Sigmoid colon (tissue), 7 donors: ENCODE data around the gene ANO3. TPM values are rescaled to one million over a fixed set of nuclear protein-coding genes. Genes with fewer than 3 reads are reported as not detected.

Experiments used
- DNase-seq: peaks from one replicate; pipeline ENCODE4 v3.0.0-alpha.2; 2019
- H3K27ac ChIP-seq, 4 donors: fragments of 200-600 bp; sonication (generic); one replicate each; pipeline ENCODE4 v1.5.1; 2016 to 2019; ENCODE audit warnings: mild to moderate bottlenecking in 1 of 4
- H3K27me3 ChIP-seq, 3 donors: fragments of 200-600 bp; sonication (generic); one replicate each; pipeline ENCODE4 v1.5.1; 2019; ENCODE audit warnings: mild to moderate bottlenecking in 1 of 3
- H3K36me3 ChIP-seq, 4 donors: fragments of 200-600 bp; sonication (generic); one replicate each; pipeline ENCODE4 v1.5.1; 2016 to 2019
- H3K4me1 ChIP-seq, 4 donors: fragments of 200-600 bp; sonication (generic); one replicate each; pipeline ENCODE4 v1.5.1; 2017 to 2019
- H3K4me3 ChIP-seq, 4 donors: fragments of 200-600 bp; sonication (generic); one replicate each; pipeline ENCODE4 v1.5.1; 2017 to 2019; ENCODE audit warnings: mild to moderate bottlenecking in 2 of 4, moderate library complexity in 1 of 4
- H3K9me3 ChIP-seq, 4 donors: fragments of 200-600 bp in 3 of 4; sonication (generic) in 3 of 4; one replicate each; pipeline versions ENCODE4 v1.5.1 to v1.6.1; 2013 to 2019
- EP300 ChIP-seq, 4 donors: sonication (generic); formaldehyde crosslinking; IDR thresholded peaks; one replicate each; pipeline ENCODE4 v1.6.1; 2017; ENCODE audit warnings: antibody characterized with exemption in 4 of 4
- POLR2A ChIP-seq, 2 donors: fragments of 450-650 bp; IDR thresholded peaks; one replicate each; pipeline ENCODE4 v1.6.1; 2016; ENCODE audit warnings: antibody characterized with exemption in 2 of 2, mild to moderate bottlenecking in 2 of 2, moderate library complexity in 2 of 2
- POLR2AphosphoS5 ChIP-seq, 4 donors: sonication (generic); formaldehyde crosslinking; IDR thresholded peaks; one replicate each; pipeline ENCODE4 v1.6.1; 2017; ENCODE audit warnings: antibody characterized with exemption in 4 of 4
- WGBS, 2 donors: extraction: QIAGEN DNeasy Blood & Tissue Kit; methylation state at CpG; one replicate each; pipeline ENCODE4 v1.1.7; 2013; 5-methylcytosine and 5-hydroxymethylcytosine counted together
- intact Hi-C: fragments of 100-400 bp; cut with DNase I; formaldehyde crosslinking; loops from one replicate; pipeline ENCODE4 v1.15.1; 2023
- polyA plus RNA-seq, 3 donors: library from polyadenylated mRNA; stranded (reverse); fragments of 200-250 nt; gene quantifications; one replicate each; pipeline ENCODE4 v1.2.3, GENCODE V29; 2013
- total RNA-seq, 4 donors: library from RNA; depleted of rRNA; stranded (reverse); fragments of >200 nt; gene quantifications; one replicate each; pipeline ENCODE4 v1.1.0, GENCODE V29; 2016
- TF ChIP-seq, protein P1 (sequence below), 4 experiments: fragments of 450-650 bp in 3 of 4; fragments of 200-600 bp in 1 of 4; IDR thresholded peaks; one replicate each; pipeline ENCODE4 v1.5.1; 2016 to 2019; ENCODE audit warnings: antibody characterized with exemption in 4 of 4, mild to moderate bottlenecking in 3 of 4, moderate library complexity in 2 of 4
- donor health status: healthy with polysubstance abuse.
- donor health status: Bipolar disorder and iron deficiency.
- donor health status: healthy.

ANO3 gene
- total and polyA plus RNA-seq, 7 donors = 0.04 to 0.71 (median 0.33) TPM; not detected in 2

- intact Hi-C loops = no loop called here
- no peak for DNase-seq
- Histone ChIP-seq H3K9me3 (peaks cover 0 to 4% (median 0%) of the 10 kb centered on the region in 4 donors), H3K36me3 (no peaks in the 10 kb centered on the region), H3K4me1 (no peaks in the 10 kb centered on the region), H3K4me3 (no peak overlapping the region), H3K27me3 (no peaks in the 10 kb centered on the region), H3K27ac (no peak overlapping the region)
- 88 to 92% methylated on average over 1 of the region's 1 CpG for WGBS, 2 donors
- TF ChIP-seq POLR2AphosphoS5 (IDR thresholded peaks at IDR 0.05) = no peak
- TF ChIP-seq, protein P1, sequence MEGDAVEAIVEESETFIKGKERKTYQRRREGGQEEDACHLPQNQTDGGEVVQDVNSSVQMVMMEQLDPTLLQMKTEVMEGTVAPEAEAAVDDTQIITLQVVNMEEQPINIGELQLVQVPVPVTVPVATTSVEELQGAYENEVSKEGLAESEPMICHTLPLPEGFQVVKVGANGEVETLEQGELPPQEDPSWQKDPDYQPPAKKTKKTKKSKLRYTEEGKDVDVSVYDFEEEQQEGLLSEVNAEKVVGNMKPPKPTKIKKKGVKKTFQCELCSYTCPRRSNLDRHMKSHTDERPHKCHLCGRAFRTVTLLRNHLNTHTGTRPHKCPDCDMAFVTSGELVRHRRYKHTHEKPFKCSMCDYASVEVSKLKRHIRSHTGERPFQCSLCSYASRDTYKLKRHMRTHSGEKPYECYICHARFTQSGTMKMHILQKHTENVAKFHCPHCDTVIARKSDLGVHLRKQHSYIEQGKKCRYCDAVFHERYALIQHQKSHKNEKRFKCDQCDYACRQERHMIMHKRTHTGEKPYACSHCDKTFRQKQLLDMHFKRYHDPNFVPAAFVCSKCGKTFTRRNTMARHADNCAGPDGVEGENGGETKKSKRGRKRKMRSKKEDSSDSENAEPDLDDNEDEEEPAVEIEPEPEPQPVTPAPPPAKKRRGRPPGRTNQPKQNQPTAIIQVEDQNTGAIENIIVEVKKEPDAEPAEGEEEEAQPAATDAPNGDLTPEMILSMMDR (IDR thresholded peaks at IDR 0.05) = no peak
- no peak for TF ChIP-seq POLR2A (IDR thresholded peaks at IDR 0.05)
- TF ChIP-seq EP300 (IDR thresholded peaks at IDR 0.05) = no peak
Observed at GRCh38 chr11:26365284-26365683, 33.4 kb downstream of the ANO3 start.

DNA sequence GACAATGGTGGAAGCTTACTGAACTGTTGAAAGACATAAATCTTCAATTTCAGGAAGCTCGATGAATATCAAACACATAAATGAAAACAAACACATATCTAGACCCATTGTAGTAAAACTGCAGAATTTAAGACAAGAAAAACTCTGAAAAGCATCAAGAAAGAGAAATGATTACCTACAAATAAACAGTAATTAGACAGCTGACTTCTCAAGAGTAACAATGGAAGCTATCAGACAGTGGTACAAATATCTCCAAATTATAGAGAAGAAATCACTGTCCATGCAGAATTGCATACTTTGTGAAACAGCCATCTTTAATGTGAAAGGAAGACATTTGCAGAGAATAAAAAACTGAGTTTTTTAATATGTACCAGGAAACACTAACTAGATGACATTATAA is 45.7 kb downstream of the ANO3 start:
- WGBS, 2 donors = 94 to 95% methylated on average over 1 of the region's 1 CpG
- Histone ChIP-seq H3K9me3 (peaks cover 0 to 10% (median 0%) of the 10 kb centered on the region in 4 donors), H3K4me3 (no peak overlapping the region), H3K4me1 (no peaks in the 10 kb centered on the region), H3K27me3 (no peaks in the 10 kb centered on the region), H3K36me3 (no peaks in the 10 kb centered on the region), H3K27ac (no peak overlapping the region)
- no peak for DNase-seq
- intact Hi-C loops = no loop called here
- TF ChIP-seq POLR2A (IDR thresholded peaks at IDR 0.05) (no peak), EP300 (IDR thresholded peaks at IDR 0.05) (no peak), POLR2AphosphoS5 (IDR thresholded peaks at IDR 0.05) (no peak)
- TF ChIP-seq, protein P1 (IDR thresholded peaks at IDR 0.05) = no peak

GRCh38 chr11:26399336-26399735 is 67.4 kb downstream of the ANO3 start:
- intact Hi-C loops = no loop called here
- no peaks in the 10 kb centered on the region for H3K27me3 ChIP-seq
- H3K9me3 ChIP-seq = no peaks in the 10 kb centered on the region
- TF ChIP-seq POLR2AphosphoS5 (IDR thresholded peaks at IDR 0.05) = no peak
- TF ChIP-seq POLR2A (IDR thresholded peaks at IDR 0.05) = no peak
- TF ChIP-seq, protein P1 (IDR thresholded peaks at IDR 0.05) = no peak
- TF ChIP-seq EP300 (IDR thresholded peaks at IDR 0.05) = no peak
- no peak overlapping the region for H3K27ac ChIP-seq
- H3K4me3 ChIP-seq = no peak overlapping the region
- DNase-seq = no peak
- H3K4me1 ChIP-seq = no peaks in the 10 kb centered on the region
- H3K36me3 ChIP-seq = no peaks in the 10 kb centered on the region
- 32 to 61% methylated on average over 1 of the region's 1 CpG for WGBS, 2 donors

- WGBS, 2 donors = 74 to 79% methylated on average over 5 of the region's 5 CpGs
- no peak for DNase-seq
Observed at GRCh38 chr11:26410706-26411366, 78.9 kb downstream of the ANO3 start.

More at GRCh38 chr11:26410706-26411366, 78.9 kb downstream of the ANO3 start:
- Histone ChIP-seq H3K4me3 (no peak overlapping the region), H3K27me3 (no peaks in the 10 kb centered on the region), H3K4me1 (no peaks in the 10 kb centered on the region), H3K27ac (no peak overlapping the region), H3K9me3 (no peaks in the 10 kb centered on the region), H3K36me3 (no peaks in the 10 kb centered on the region)
- TF ChIP-seq, protein P1 (IDR thresholded peaks at IDR 0.05) = no peak
- TF ChIP-seq POLR2AphosphoS5 (IDR thresholded peaks at IDR 0.05) (no peak), EP300 (IDR thresholded peaks at IDR 0.05) (no peak), POLR2A (IDR thresholded peaks at IDR 0.05) (no peak)
- intact Hi-C loops = no loop called here
